HepG2 (cell line): Measurements from ENCODE around the gene ZBTB45. TPM values are rescaled to one million over a fixed set of nuclear protein-coding genes. Genes with fewer than 3 reads are reported as not detected.

Source experiments
- ATF2 ChIP-seq: sonication (generic); formaldehyde crosslinking; IDR thresholded peaks from 2 replicates; pipeline ENCODE4 v1.4.0; 2020; ENCODE audit warnings: missing genetic modification reagents
- CEBPG ChIP-seq: IDR thresholded peaks from 2 replicates; pipeline ENCODE4 v1.6.1; 2016
- HDAC2 ChIP-seq: sonication (generic); formaldehyde crosslinking; IDR thresholded peaks from 2 replicates; pipeline ENCODE4 v1.4.0; 2020; ENCODE audit warnings: missing genetic modification reagents
- HNRNPUL1 ChIP-seq: fragments of 200-400 bp; formaldehyde crosslinking; IDR thresholded peaks from 2 replicates; pipeline ENCODE4 v1.6.1; 2017; ENCODE audit warnings: low read depth, mild to moderate bottlenecking, low read length, moderate library complexity
- MATR3 ChIP-seq: sonication (generic); formaldehyde crosslinking; IDR thresholded peaks from 2 replicates; pipeline ENCODE4 v1.4.0; 2020; ENCODE audit warnings: missing genetic modification reagents
- SRSF9 ChIP-seq: fragments of 200-400 bp; formaldehyde crosslinking; IDR thresholded peaks from 2 replicates; pipeline ENCODE4 v1.6.1; 2018; ENCODE audit warnings: borderline replicate concordance, mild to moderate bottlenecking, low read depth, low read length; ENCODE audit not compliant: insufficient read depth, poor library complexity, severe bottlenecking
- TBX3 ChIP-seq: fragments of 450-650 bp; IDR thresholded peaks from 2 replicates; pipeline ENCODE4 v1.6.1; 2017; ENCODE audit warnings: antibody characterized with exemption, mild to moderate bottlenecking, inconsistent platforms, borderline replicate concordance
- ZBTB3 ChIP-seq: sonication (generic); formaldehyde crosslinking; IDR thresholded peaks from 2 replicates; pipeline ENCODE4 v1.4.0; 2020; ENCODE audit warnings: low read depth, mild to moderate bottlenecking, moderate library complexity, missing genetic modification reagents, borderline replicate concordance
- ZEB1 ChIP-seq: IDR thresholded peaks from 2 replicates; pipeline ENCODE4 v1.6.1; 2012; ENCODE audit warnings: mild to moderate bottlenecking, low read depth, inconsistent platforms; ENCODE audit not compliant: insufficient replicate concordance
- ZNF260 ChIP-seq: sonication (generic); formaldehyde crosslinking; IDR thresholded peaks from 2 replicates; pipeline ENCODE4 v1.4.0; 2020; ENCODE audit warnings: missing genetic modification reagents, low read depth, mild to moderate bottlenecking, borderline replicate concordance
- ZNF30 ChIP-seq: sonication (generic); formaldehyde crosslinking; IDR thresholded peaks from 2 replicates; pipeline ENCODE4 v1.5.0; 2020; ENCODE audit warnings: mild to moderate bottlenecking, missing genetic modification reagents
- ZNF343 ChIP-seq: sonication (generic); formaldehyde crosslinking; IDR thresholded peaks from 2 replicates; pipeline ENCODE4 v1.4.0; 2020; ENCODE audit warnings: mild to moderate bottlenecking, missing genetic modification reagents
- ZNF414 ChIP-seq: sonication (generic); formaldehyde crosslinking; IDR thresholded peaks from 2 replicates; pipeline ENCODE4 v1.5.0; 2020; ENCODE audit warnings: missing genetic modification reagents
- ZNF451 ChIP-seq: sonication (generic); formaldehyde crosslinking; IDR thresholded peaks from 2 replicates; pipeline ENCODE4 v1.5.0; 2020; ENCODE audit warnings: mild to moderate bottlenecking, missing genetic modification reagents
- ZNF619 ChIP-seq: sonication (generic); formaldehyde crosslinking; IDR thresholded peaks from 2 replicates; pipeline ENCODE4 v1.4.0; 2020; ENCODE audit warnings: mild to moderate bottlenecking, missing genetic modification reagents
- ZNF879 ChIP-seq: sonication (generic); formaldehyde crosslinking; IDR thresholded peaks from 2 replicates; pipeline ENCODE4 v1.8.1; 2023; ENCODE audit warnings: missing genetic modification reagents
- polyA plus RNA-seq, 8 experiments: library from polyadenylated mRNA; depleted of rRNA in 3 of 8; stranded (reverse) in 7 of 8; unstranded in 1 of 8; fragments of >200 nt; fragmentation: Illumina TruSeq in 4 of 8; extraction: Trizol in 4 of 8; gene quantifications; 2 replicates each; pipeline versions ENCODE4 v1.2.1 to v1.2.3, GENCODE V29; 2011 to 2016; ENCODE audit warnings: low read depth in 4 of 8, missing spikeins in 1 of 8, mixed read lengths in 1 of 8; ENCODE audit not compliant: insufficient read depth in 1 of 8
- total RNA-seq, 5 experiments: library from RNA; depleted of rRNA; stranded (reverse); fragments of >200 nt; fragmentation: Illumina TruSeq; extraction: Trizol; gene quantifications; 2 replicates each; pipeline ENCODE4 v1.2.3, GENCODE V29; 2016; ENCODE audit warnings: low read depth in 1 of 5
- TF ChIP-seq, protein P1 (sequence below): sonication (generic); formaldehyde crosslinking; IDR thresholded peaks from 2 replicates; pipeline ENCODE4 v1.5.0; 2020; ENCODE audit warnings: mild to moderate bottlenecking, low read depth, missing genetic modification reagents, borderline replicate concordance
- TF ChIP-seq, protein P2 (sequence below): sonication (generic); formaldehyde crosslinking; IDR thresholded peaks from 2 replicates; pipeline ENCODE4 v1.5.1; 2020; ENCODE audit warnings: missing genetic modification reagents, mild to moderate bottlenecking, borderline replicate concordance
- TF ChIP-seq, protein P3 (sequence below): IDR thresholded peaks from 2 replicates; pipeline ENCODE4 v1.6.1; 2016; ENCODE audit warnings: missing biosample characterization, missing genetic modification reagents, low read depth
- TF ChIP-seq, protein P4 (sequence below): IDR thresholded peaks from 2 replicates; pipeline ENCODE4 v1.6.1; 2016; ENCODE audit warnings: missing compliant biosample characterization, missing genetic modification reagents, borderline replicate concordance

ZBTB45 gene
- total and polyA plus RNA-seq, 2 of the 13 experiments (the other 11 are each of a cell fraction or from before 2014, with no cell fraction given): 3.0 to 3.7 TPM

GRCh38 chr19:58519355-58520256, at the start of gene ZBTB45 (continued):
- TF ChIP-seq ZNF451 (CRISPR knock-in tag): 0 out of 2 replicates have a peak, but pooled peaks have one; percentile 68
- no peak for TF ChIP-seq MATR3 (CRISPR knock-in tag)
- peak; percentile 76; the same call in 1 of the 2 replicates for TF ChIP-seq ZNF343 (CRISPR knock-in tag)
- peak; percentile 78 for TF ChIP-seq ZNF619 (CRISPR knock-in tag)
- peak; percentile 96 for TF ChIP-seq ZNF414 (CRISPR knock-in tag)
- TF ChIP-seq ZNF30 (CRISPR knock-in tag): no peak; the same call in 1 of the 2 replicates
- peak; percentile 94 for TF ChIP-seq ATF2 (CRISPR knock-in tag)
- TF ChIP-seq, protein P1, sequence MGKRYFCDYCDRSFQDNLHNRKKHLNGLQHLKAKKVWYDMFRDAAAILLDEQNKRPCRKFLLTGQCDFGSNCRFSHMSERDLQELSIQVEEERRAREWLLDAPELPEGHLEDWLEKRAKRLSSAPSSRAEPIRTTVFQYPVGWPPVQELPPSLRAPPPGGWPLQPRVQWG (CRISPR knock-in tag): no peak
- no peak for TF ChIP-seq HNRNPUL1
- TF ChIP-seq ZNF260 (CRISPR knock-in tag): no peak
- TF ChIP-seq, protein P2, sequence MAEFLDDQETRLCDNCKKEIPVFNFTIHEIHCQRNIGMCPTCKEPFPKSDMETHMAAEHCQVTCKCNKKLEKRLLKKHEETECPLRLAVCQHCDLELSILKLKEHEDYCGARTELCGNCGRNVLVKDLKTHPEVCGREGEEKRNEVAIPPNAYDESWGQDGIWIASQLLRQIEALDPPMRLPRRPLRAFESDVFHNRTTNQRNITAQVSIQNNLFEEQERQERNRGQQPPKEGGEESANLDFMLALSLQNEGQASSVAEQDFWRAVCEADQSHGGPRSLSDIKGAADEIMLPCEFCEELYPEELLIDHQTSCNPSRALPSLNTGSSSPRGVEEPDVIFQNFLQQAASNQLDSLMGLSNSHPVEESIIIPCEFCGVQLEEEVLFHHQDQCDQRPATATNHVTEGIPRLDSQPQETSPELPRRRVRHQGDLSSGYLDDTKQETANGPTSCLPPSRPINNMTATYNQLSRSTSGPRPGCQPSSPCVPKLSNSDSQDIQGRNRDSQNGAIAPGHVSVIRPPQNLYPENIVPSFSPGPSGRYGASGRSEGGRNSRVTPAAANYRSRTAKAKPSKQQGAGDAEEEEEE (CRISPR knock-in tag): no peak; the same call in 1 of the 2 replicates
- TF ChIP-seq HDAC2 (CRISPR knock-in tag): peak; percentile 91
- peak; percentile 65 for TF ChIP-seq CEBPG (CRISPR knock-in tag)
- peak; percentile 51; the same call in 1 of the 2 replicates for TF ChIP-seq TBX3
- peak; percentile 95 for TF ChIP-seq ZBTB3 (CRISPR knock-in tag)
- TF ChIP-seq, protein P3, sequence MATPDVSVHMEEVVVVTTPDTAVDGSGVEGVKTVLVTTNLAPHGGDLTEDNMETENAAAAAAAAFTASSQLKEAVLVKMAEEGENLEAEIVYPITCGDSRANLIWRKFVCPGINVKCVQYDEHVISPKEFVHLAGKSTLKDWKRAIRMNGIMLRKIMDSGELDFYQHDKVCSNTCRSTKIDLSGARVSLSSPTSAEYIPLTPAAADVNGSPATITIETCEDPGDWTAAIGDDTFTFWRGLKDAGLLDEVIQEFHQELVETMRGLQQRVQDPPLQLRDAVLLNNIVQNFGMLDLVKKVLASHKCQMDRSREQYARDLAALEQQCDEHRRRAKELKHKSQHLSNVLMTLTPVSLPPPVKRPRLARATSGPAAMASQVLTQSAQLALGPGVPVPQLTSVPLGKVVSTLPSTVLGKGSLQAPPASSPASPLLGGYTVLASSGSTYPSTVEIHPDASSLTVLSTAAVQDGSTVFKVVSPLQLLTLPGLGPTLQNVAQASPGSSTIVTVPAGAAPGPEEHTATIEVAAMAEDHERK: peak; percentile 86
- TF ChIP-seq SRSF9: no peak
- TF ChIP-seq ZEB1: no peak
- TF ChIP-seq, protein P4, sequence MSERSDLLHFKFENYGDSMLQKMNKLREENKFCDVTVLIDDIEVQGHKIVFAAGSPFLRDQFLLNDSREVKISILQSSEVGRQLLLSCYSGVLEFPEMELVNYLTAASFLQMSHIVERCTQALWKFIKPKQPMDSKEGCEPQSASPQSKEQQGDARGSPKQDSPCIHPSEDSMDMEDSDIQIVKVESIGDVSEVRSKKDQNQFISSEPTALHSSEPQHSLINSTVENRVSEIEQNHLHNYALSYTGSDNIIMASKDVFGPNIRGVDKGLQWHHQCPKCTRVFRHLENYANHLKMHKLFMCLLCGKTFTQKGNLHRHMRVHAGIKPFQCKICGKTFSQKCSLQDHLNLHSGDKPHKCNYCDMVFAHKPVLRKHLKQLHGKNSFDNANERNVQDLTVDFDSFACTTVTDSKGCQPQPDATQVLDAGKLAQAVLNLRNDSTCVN (CRISPR knock-in tag): peak; percentile 40; the same call in 1 of the 2 replicates
- peak; percentile 80; the same call in 1 of the 2 replicates for TF ChIP-seq ZNF879 (CRISPR knock-in tag)
